ENCODE measurements around the gene ZMPSTE24. TPM values are rescaled to one million over a fixed set of nuclear protein-coding genes. Genes with fewer than 3 reads are reported as not detected.
A peak's percentile ranks its signal among the peaks of the same experiment; 100 is the strongest.

ZMPSTE24 gene
- total and polyA plus RNA-seq, 12 donors, result 14.2 to 100 (median 42.2) TPM

GRCh38 chr1:40314721-40315238 is 56.7 kb downstream of the ZMPSTE24 start:
- peaks cover 19% of the 10 kb centered on the region for H3K27me3 ChIP-seq
- 59 to 68% (median 65%) methylated on average over 12 to 13 of the region's 13 CpGs for WGBS, 4 donors
- no peaks in the 10 kb centered on the region for H3K36me3 ChIP-seq (replicated peaks in 1 of 2)
- no peak for DNase-seq
- peak overlapping the region in 1 of 4 donors; percentile 67 for H3K4me3 ChIP-seq
- intact Hi-C loops (cut with DNase I), result loop anchor here in 1 of 2 donors (10.0 kb wide), 1 partner anchor 170 kb away; no protein-coding TSS in a partner anchor
- no peaks in the 10 kb centered on the region for H3K9me3 ChIP-seq (replicated peaks in 1 of 3)
- TF ChIP-seq CTCF (IDR thresholded peaks at IDR 0.05), result no peak
- TF ChIP-seq POLR2A (IDR thresholded peaks at IDR 0.05), result no peak
- no peak overlapping the region for H3K27ac ChIP-seq
- peaks cover 11 to 22% of the 10 kb centered on the region in 2 donors for H3K4me1 ChIP-seq (replicated peaks in 1 of 2)

GRCh38 chr1:40315239-40315794 is 57.3 kb downstream of the ZMPSTE24 start:
- peak; percentile 76 to 91 (median 84) for DNase-seq
- no peaks in the 10 kb centered on the region for H3K9me3 ChIP-seq (replicated peaks in 1 of 3)
- H3K27me3 ChIP-seq, result peaks cover 19% of the 10 kb centered on the region
- no peak for TF ChIP-seq POLR2A (IDR thresholded peaks at IDR 0.05)
- TF ChIP-seq CTCF (IDR thresholded peaks at IDR 0.05), result peak; percentile 75 to 94 (median 86)
- no peaks in the 10 kb centered on the region for H3K36me3 ChIP-seq (replicated peaks in 1 of 2)
- H3K4me3 ChIP-seq, result peak overlapping the region in 2 of 4 donors; percentile 45 to 67
- H3K27ac ChIP-seq, result no peak overlapping the region
- 3 to 9% (median 6%) methylated on average over 22 to 42 of the region's 42 CpGs for WGBS, 4 donors
- intact Hi-C loops (cut with DNase I), result loop anchor here in 1 of 2 donors (10.0 kb wide), 1 partner anchor 171 kb away; no protein-coding TSS in a partner anchor
- peaks cover 11 to 22% of the 10 kb centered on the region in 2 donors for H3K4me1 ChIP-seq (replicated peaks in 1 of 2)

DNA sequence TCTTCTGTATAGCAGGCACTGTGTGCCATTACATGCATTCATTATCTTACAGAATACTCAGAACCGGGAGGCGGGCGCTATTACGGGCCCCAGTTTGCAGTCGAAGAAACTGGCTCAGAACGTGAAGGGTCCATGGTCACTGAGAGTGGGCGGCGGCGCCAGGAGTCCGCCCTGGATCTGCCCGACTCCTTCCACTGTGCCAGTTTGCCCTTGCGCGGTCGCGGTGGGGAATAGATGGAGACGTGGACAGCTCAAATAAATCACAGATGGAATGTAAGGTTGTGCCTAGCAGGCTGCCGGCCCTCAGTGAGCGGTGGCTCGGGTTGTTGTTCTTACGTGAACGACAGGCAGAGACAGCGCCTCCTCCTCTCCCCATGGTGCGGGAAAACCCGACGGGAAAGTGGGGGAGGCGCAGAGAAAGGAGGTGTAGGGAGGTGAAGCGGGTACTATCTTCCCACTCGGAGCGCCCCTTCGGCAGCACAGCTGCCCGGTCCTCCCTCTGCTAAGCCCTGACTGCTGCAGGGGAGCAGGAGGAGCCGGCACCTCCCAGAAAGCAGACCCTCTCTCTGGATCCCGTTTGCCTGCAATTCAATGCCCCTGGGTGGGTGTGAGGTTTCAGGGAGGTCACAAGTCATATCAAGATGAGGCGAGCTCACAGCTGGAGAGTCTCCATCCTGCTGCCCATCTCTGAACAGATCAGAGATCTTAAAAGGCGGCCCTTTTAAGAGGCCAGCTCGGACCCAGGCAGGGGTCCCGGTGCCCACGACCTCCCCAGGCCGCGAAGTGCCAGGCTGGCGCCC is 58.0 kb downstream of the ZMPSTE24 start:
- peak overlapping the region in 2 of 4 donors; percentile 45 to 67 for H3K4me3 ChIP-seq
- no peak overlapping the region for H3K27ac ChIP-seq
- H3K27me3 ChIP-seq, result peaks cover 19% of the 10 kb centered on the region
- TF ChIP-seq POLR2A (IDR thresholded peaks at IDR 0.05), result no peak
- no peak for TF ChIP-seq CTCF (IDR thresholded peaks at IDR 0.05)
- H3K4me1 ChIP-seq (replicated peaks in 1 of 2), result peaks cover 11 to 22% of the 10 kb centered on the region in 2 donors
- intact Hi-C loops (cut with DNase I), result loop anchor here in 1 of 2 donors (10.0 kb wide), 1 partner anchor 171 kb away; no protein-coding TSS in a partner anchor
- 4 to 8% (median 6%) methylated on average over 26 to 41 of the region's 41 CpGs for WGBS, 4 donors
- H3K9me3 ChIP-seq (replicated peaks in 1 of 3), result no peaks in the 10 kb centered on the region
- DNase-seq, result peak in 3 of 7 donors; percentile 26 to 53 (median 40)
- H3K36me3 ChIP-seq (replicated peaks in 1 of 2), result no peaks in the 10 kb centered on the region

All from adrenal gland (tissue), 12 donors.